Calu3 (cell line): ENCODE results near the gene TPI1. TPM values are rescaled to one million over a fixed set of nuclear protein-coding genes. Genes with fewer than 3 reads are reported as not detected.
A peak's percentile ranks its signal among the peaks of the same experiment; 100 is the strongest.

Experiments used
- BruUV-seq: library from RNA; stranded (reverse); fragments of 400-500 nt; replicated peaks from 2 replicates; lab custom pipeline; 2021; lab: Mats Ljungman, UMichigan
- CTCF ChIA-PET: fragments of 300-600 bp; sonication (Branson Sonifier 250); formaldehyde crosslinking; loops from one replicate; lab custom pipeline; 2022; ENCODE audit warnings: antibody characterized with exemption; lab: Charles Lee
- DNase-seq: peaks from one replicate; pipeline ENCODE4 v3.0.0; 2022
- H3K27ac Mint-ChIP-seq: one replicate; pipeline ENCODE4 v1.8.0; 2022; ENCODE audit warnings: mixed read lengths; ENCODE audit not compliant: unreplicated experiment
- H3K27me3 Mint-ChIP-seq: one replicate; pipeline ENCODE4 v1.8.0; 2022; ENCODE audit warnings: mixed read lengths; ENCODE audit not compliant: unreplicated experiment
- H3K36me3 Mint-ChIP-seq: one replicate; pipeline ENCODE4 v1.8.0; 2022; ENCODE audit warnings: mild to moderate bottlenecking, moderate library complexity, mixed read lengths; ENCODE audit not compliant: insufficient read depth, unreplicated experiment
- H3K4me1 Mint-ChIP-seq: one replicate; pipeline ENCODE4 v1.8.0; 2022; ENCODE audit warnings: mild to moderate bottlenecking, low read depth, mixed read lengths; ENCODE audit not compliant: unreplicated experiment
- H3K4me3 Mint-ChIP-seq: one replicate; pipeline ENCODE4 v1.8.0; 2022; ENCODE audit warnings: mild to moderate bottlenecking, low read depth, moderate library complexity, mixed read lengths; ENCODE audit not compliant: unreplicated experiment
- H3K9me3 Mint-ChIP-seq: one replicate; pipeline ENCODE4 v1.8.0; 2022; ENCODE audit warnings: low read depth, mixed read lengths; ENCODE audit not compliant: unreplicated experiment
- intact Hi-C: fragments of 100-400 bp; cut with micrococcal nuclease; formaldehyde crosslinking; loops from one replicate; pipeline ENCODE4 v1.10.0; 2022; ENCODE audit not compliant: unreplicated experiment
- total RNA-seq: library from RNA; stranded (reverse); gene quantifications from 2 replicates; pipeline ENCODE4 v1.2.3, GENCODE V29; 2022
- TF ChIP-seq, protein P1 (sequence below): fragments of 200-600 bp; IDR thresholded peaks from one replicate; pipeline ENCODE4 v1.8.0; 2022; ENCODE audit warnings: antibody characterized with exemption; ENCODE audit not compliant: unreplicated experiment

The TPI1 gene
- total RNA-seq, 1 experiment from 2014 or later = 608 TPM

DNA sequence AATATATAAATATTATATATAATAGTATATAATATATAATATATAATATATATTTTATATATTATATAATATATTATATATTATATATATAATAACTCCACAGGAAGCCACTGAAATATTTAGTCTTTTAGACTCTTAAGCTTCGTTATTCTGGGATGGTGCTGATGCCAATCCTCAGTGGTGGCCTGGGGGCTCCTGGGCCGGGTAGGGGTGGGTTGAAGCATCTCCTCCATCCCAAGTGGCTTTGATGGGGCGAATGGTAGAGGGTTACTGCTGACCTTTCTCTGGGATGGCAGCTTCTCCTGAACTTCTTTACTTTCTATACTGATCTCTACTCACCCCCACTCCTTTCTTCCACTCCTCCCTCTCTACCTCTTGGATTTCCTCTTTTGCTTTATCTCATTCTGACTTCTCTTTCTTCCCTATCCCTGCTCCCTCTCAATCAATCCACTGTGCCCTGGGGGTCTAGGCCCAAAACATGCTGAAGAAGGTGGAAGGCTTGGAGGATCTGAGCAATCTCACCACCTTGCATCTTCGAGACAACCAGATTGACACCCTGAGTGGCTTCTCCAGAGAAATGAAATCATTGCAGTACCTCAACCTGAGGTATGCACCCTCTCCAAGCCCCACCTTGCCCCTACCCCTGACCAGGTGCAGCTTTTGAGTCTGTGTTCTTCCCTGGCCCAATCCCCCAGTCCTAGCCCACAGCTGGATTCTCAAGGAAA is 42.3 kb downstream of the TPI1 start:
- peak overlapping the region; percentile 11 for H3K27ac Mint-ChIP-seq
- DNase-seq = no peak
- BruUV-seq = no TSS peak
- TF ChIP-seq, protein P1, sequence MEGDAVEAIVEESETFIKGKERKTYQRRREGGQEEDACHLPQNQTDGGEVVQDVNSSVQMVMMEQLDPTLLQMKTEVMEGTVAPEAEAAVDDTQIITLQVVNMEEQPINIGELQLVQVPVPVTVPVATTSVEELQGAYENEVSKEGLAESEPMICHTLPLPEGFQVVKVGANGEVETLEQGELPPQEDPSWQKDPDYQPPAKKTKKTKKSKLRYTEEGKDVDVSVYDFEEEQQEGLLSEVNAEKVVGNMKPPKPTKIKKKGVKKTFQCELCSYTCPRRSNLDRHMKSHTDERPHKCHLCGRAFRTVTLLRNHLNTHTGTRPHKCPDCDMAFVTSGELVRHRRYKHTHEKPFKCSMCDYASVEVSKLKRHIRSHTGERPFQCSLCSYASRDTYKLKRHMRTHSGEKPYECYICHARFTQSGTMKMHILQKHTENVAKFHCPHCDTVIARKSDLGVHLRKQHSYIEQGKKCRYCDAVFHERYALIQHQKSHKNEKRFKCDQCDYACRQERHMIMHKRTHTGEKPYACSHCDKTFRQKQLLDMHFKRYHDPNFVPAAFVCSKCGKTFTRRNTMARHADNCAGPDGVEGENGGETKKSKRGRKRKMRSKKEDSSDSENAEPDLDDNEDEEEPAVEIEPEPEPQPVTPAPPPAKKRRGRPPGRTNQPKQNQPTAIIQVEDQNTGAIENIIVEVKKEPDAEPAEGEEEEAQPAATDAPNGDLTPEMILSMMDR = no peak
- H3K9me3 Mint-ChIP-seq = no peaks in the 10 kb centered on the region
- CTCF ChIA-PET = no interaction called here
- intact Hi-C loops = no loop called here
- H3K4me3 Mint-ChIP-seq = no peak overlapping the region
- peaks cover 15% of the 10 kb centered on the region for H3K36me3 Mint-ChIP-seq
- H3K4me1 Mint-ChIP-seq = no peaks in the 10 kb centered on the region
- H3K27me3 Mint-ChIP-seq = peaks cover 23% of the 10 kb centered on the region

DNA sequence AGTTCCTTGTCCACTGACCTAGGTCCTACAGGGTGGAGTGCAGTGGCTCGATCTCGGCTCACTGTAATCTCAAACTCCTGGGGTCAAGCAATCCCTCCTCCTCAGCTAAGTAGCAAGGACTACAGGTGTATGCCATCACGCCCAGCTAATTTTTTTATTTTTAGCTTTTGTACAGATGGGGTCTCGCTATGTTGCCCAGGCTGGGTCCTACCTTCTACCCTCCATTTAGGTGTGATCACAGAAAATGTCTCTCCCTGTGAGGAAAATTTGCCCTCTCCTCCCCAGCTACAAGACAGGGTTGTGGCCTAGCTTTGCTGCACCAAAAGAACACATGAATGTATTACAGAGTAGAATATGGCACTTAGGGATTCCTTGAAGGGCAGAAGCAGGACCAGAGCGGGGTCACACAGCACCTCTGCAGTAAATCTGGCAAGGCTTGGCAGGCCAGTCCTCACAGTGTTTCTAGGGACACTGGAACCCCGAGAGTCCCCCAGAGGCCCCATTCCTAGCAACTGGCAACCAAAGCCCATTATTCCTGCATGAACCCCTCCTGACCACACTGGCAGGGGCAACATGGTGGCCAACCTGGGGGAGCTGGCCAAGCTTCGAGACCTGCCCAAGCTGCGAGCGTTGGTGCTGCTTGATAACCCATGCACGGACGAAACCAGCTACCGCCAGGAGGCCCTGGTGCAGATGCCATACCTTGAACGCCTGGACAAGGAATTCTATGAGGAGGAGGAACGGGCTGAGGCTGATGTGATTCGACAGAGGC is 45.0 kb downstream of the TPI1 start:
- H3K9me3 Mint-ChIP-seq = no peaks in the 10 kb centered on the region
- no peaks in the 10 kb centered on the region for H3K4me1 Mint-ChIP-seq
- DNase-seq = no peak
- peaks cover 23% of the 10 kb centered on the region for H3K36me3 Mint-ChIP-seq
- H3K27ac Mint-ChIP-seq = no peak overlapping the region
- intact Hi-C loops = no loop called here
- peak overlapping the region; percentile 83 for H3K4me3 Mint-ChIP-seq
- no TSS peak for BruUV-seq
- TF ChIP-seq, protein P1 = no peak
- peaks cover 32% of the 10 kb centered on the region for H3K27me3 Mint-ChIP-seq
- CTCF ChIA-PET = no interaction called here

DNA sequence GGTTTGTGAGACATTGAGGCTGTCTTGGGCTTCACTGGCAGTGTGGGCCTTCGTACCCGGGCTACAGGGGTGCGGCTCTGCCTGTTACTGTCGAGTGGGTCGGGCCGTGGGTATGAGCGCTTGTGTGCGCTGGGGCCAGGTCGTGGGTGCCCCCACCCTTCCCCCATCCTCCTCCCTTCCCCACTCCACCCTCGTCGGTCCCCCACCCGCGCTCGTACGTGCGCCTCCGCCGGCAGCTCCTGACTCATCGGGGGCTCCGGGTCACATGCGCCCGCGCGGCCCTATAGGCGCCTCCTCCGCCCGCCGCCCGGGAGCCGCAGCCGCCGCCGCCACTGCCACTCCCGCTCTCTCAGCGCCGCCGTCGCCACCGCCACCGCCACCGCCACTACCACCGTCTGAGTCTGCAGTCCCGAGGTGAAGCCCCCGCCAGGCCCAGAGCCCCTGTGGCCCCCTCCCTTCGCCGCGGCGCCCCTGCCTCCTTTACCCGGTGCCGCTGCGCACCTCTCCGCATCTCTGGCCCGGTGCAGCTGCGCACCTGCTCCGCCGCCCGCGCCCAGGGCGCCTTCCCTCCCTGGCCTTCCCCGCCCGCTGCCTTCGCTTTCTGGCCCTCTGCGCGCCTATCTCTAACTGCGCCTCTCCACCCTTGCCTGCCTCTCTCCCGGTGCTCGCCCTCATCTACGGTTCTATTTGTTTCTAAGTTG is 47.1 kb downstream of the TPI1 start, which contains the start of gene ENO2:
Gene ENO2, plus strand, starts transcription at position 335 of the 701 bp plus-strand sequence. CDS start 1,253 bp downstream, outside the sequence.
- intact Hi-C loops = no loop called here
- Mint-ChIP-seq H3K27me3 (peaks cover 32% of the 10 kb centered on the region), H3K36me3 (peaks cover 23% of the 10 kb centered on the region), H3K27ac (peak within 1 kb of the TSS; percentile 63), H3K4me1 (no peaks in the 10 kb centered on the region), H3K9me3 (no peaks in the 10 kb centered on the region), H3K4me3 (peak within 1 kb of the TSS; percentile 83)
- CTCF ChIA-PET = interaction anchor here (0.8 to 1.3 kb wide), 3 partner anchors 11 to 104 kb away, joined by 3 to 5 read pairs (median 3); partner anchors contain the start of gene LPCAT3
- TF ChIP-seq, protein P1 = no peak
- peak; percentile 71 for DNase-seq
- BruUV-seq = no TSS peak
